Measurements from ENCODE around the gene RFX6. TPM values are rescaled to one million over a fixed set of nuclear protein-coding genes. Genes with fewer than 3 reads are reported as not detected.

The RFX6 gene
- total RNA-seq, 1 experiment from 2014 or later = not detected

DNA sequence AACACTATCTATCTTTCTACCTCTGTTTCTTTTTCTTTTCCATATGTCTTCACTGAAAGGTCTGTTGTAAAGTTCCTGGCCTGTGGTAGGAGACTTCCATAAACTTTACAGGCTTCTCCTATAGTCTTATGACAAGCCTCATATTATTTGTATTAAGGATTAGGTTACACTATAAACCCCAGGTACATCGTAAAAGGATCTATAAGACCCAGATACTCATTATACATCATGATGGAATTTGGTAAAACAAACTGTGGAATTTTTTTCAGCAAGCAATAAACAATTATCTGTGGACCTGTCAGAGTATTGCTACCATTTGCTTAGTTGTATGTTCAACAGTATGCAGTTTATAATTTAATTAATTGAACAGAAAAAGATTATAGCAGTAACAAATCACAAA lies 55.5 kb downstream of the RFX6 start:
- CTCF ChIA-PET = no interaction called here
- BruUV-seq (replicated peaks) = no TSS peak
- Histone ChIP-seq H3K4me2 (no peak overlapping the region), H3K79me2 (ENCODE audit: low read depth) (no peaks in the 10 kb centered on the region), H3F3A (ENCODE audit: insufficient read depth, low read depth) (no peaks in the 10 kb centered on the region), H3K4me3 (no peak overlapping the region), H4K20me1 (ENCODE audit: insufficient read depth) (no peaks in the 10 kb centered on the region), H3K27me3 (ENCODE audit: insufficient read depth, low read depth) (no peaks in the 10 kb centered on the region), H3K4me1 (replicated peaks; ENCODE audit: insufficient read depth) (no peaks in the 10 kb centered on the region), H3K36me3 (ENCODE audit: low read depth) (no peaks in the 10 kb centered on the region), H3K9me3 (ENCODE audit: insufficient read depth, low read depth) (no peaks in the 10 kb centered on the region), H3K27ac (no peak overlapping the region), H2AFZ (no peak overlapping the region), H3K9me2 (ENCODE audit: insufficient read depth) (no peaks in the 10 kb centered on the region)
- POLR2A ChIA-PET (ENCODE audit: unreplicated experiment) = no interaction called here
- TF ChIP-seq EZH2 (IDR thresholded peaks at IDR 0.05; ENCODE audit: low read depth) (no peak), CTCF (conservative IDR thresholded peaks at IDR 0.05) (no peak)
- intact Hi-C loops (cut with micrococcal nuclease; ENCODE audit: unreplicated experiment) = no loop called here
- no peak for DNase-seq

DNA sequence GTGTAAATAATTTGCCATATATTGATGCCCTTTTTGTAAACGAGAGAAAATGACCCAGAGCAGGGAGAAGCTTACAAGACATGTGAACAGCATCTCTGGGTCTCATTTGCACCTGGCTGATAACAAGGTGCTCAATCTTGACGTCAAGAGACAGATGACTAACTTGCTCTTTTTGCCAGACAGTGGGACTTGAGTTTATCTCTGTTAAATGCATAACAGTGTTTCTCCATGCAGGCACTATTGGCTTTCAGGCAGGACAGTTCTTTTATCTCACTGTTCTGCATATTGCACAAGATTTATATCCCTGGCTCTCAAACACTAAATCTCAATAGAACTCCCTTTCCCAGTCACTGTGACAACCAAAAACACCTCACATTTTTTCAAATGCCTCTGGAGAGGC lies 56.4 kb downstream of the RFX6 start:
- Histone ChIP-seq H3K9me3 (ENCODE audit: insufficient read depth, low read depth) (no peaks in the 10 kb centered on the region), H3K27me3 (ENCODE audit: insufficient read depth, low read depth) (no peaks in the 10 kb centered on the region), H3K4me1 (replicated peaks; ENCODE audit: insufficient read depth) (no peaks in the 10 kb centered on the region), H3K9me2 (ENCODE audit: insufficient read depth) (no peaks in the 10 kb centered on the region), H4K20me1 (ENCODE audit: insufficient read depth) (no peaks in the 10 kb centered on the region), H3F3A (ENCODE audit: insufficient read depth, low read depth) (no peaks in the 10 kb centered on the region), H3K27ac (no peak overlapping the region), H3K36me3 (ENCODE audit: low read depth) (no peaks in the 10 kb centered on the region), H3K4me3 (no peak overlapping the region), H2AFZ (no peak overlapping the region), H3K4me2 (no peak overlapping the region), H3K79me2 (ENCODE audit: low read depth) (no peaks in the 10 kb centered on the region)
- no peak for TF ChIP-seq EZH2 (IDR thresholded peaks at IDR 0.05; ENCODE audit: low read depth)
- intact Hi-C loops (cut with micrococcal nuclease; ENCODE audit: unreplicated experiment) = no loop called here
- no peak for DNase-seq
- CTCF ChIA-PET = no interaction called here
- POLR2A ChIA-PET (ENCODE audit: unreplicated experiment) = no interaction called here
- no TSS peak for BruUV-seq (replicated peaks)

GRCh38 chr6:116938305-116938704 lies 61.3 kb downstream of the RFX6 start:
- Histone ChIP-seq H3K27me3 (ENCODE audit: insufficient read depth, low read depth) (no peaks in the 10 kb centered on the region), H3K4me3 (no peak overlapping the region), H3K36me3 (ENCODE audit: low read depth) (no peaks in the 10 kb centered on the region), H3K4me2 (no peak overlapping the region), H3K9me2 (ENCODE audit: insufficient read depth) (no peaks in the 10 kb centered on the region), H3K79me2 (ENCODE audit: low read depth) (no peaks in the 10 kb centered on the region), H3F3A (ENCODE audit: insufficient read depth, low read depth) (no peaks in the 10 kb centered on the region), H3K4me1 (replicated peaks; ENCODE audit: insufficient read depth) (no peaks in the 10 kb centered on the region), H3K27ac (no peak overlapping the region), H4K20me1 (ENCODE audit: insufficient read depth) (no peaks in the 10 kb centered on the region), H2AFZ (no peak overlapping the region), H3K9me3 (ENCODE audit: insufficient read depth, low read depth) (no peaks in the 10 kb centered on the region)
- TF ChIP-seq EZH2 (IDR thresholded peaks at IDR 0.05; ENCODE audit: low read depth) (no peak), CTCF (conservative IDR thresholded peaks at IDR 0.05) (no peak)
- POLR2A ChIA-PET (ENCODE audit: unreplicated experiment) = no interaction called here
- DNase-seq = no peak
- intact Hi-C loops (cut with micrococcal nuclease; ENCODE audit: unreplicated experiment) = no loop called here
- BruUV-seq (replicated peaks) = no TSS peak
- CTCF ChIA-PET = no interaction called here

DNA sequence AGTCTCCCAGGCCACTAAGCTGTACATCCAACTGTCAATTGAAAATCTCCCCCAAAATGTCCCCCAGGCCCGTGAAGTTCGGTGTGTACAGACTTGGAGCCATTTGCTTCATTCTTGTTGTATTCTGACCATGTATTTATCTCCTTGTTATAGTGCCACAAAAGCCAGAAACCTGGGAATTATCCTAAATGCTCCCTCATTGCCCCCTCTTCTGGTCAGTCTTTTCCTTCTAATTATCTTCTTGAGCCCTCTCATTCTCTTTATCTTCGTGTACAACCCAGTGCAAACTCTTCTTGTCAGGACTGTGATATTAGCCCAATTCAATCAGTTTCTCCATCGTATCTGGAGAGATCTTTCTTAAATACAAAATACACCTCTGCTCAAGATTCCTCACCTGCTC lies 64.7 kb downstream of the RFX6 start:
- no peak for DNase-seq
- no peaks in the 10 kb centered on the region for H3F3A ChIP-seq (ENCODE audit: insufficient read depth, low read depth)
- no peaks in the 10 kb centered on the region for H4K20me1 ChIP-seq (ENCODE audit: insufficient read depth)
- H3K4me2 ChIP-seq = no peak overlapping the region
- H2AFZ ChIP-seq = no peak overlapping the region
- CTCF ChIA-PET = no interaction called here
- no peak for TF ChIP-seq EZH2 (IDR thresholded peaks at IDR 0.05; ENCODE audit: low read depth)
- no peak for TF ChIP-seq CTCF (conservative IDR thresholded peaks at IDR 0.05)
- H3K4me3 ChIP-seq = no peak overlapping the region
- no peaks in the 10 kb centered on the region for H3K27me3 ChIP-seq (ENCODE audit: insufficient read depth, low read depth)
- POLR2A ChIA-PET (ENCODE audit: unreplicated experiment) = no interaction called here
- H3K79me2 ChIP-seq (ENCODE audit: low read depth) = no peaks in the 10 kb centered on the region
- no peaks in the 10 kb centered on the region for H3K9me2 ChIP-seq (ENCODE audit: insufficient read depth)
- intact Hi-C loops (cut with micrococcal nuclease; ENCODE audit: unreplicated experiment) = no loop called here
- BruUV-seq (replicated peaks) = no TSS peak
- no peak overlapping the region for H3K27ac ChIP-seq
- H3K9me3 ChIP-seq (ENCODE audit: insufficient read depth, low read depth) = no peaks in the 10 kb centered on the region
- H3K36me3 ChIP-seq (ENCODE audit: low read depth) = no peaks in the 10 kb centered on the region
- H3K4me1 ChIP-seq (replicated peaks; ENCODE audit: insufficient read depth) = no peaks in the 10 kb centered on the region

Measured in PC-9 (cell line).